ENCODE data around the gene GIMAP8. TPM values are rescaled to one million over a fixed set of nuclear protein-coding genes. Genes with fewer than 3 reads are reported as not detected.

Gene GIMAP8
- total RNA-seq, 2 experiments from 2014 or later, result 11.8 TPM

- Mint-ChIP-seq H3K9me3 (peaks cover 14% of the 10 kb centered on the region), H3K27me3 (no peaks in the 10 kb centered on the region), H3K4me1 (ENCODE audit: low read depth) (peaks cover 46% of the 10 kb centered on the region), H3K36me3 (peaks cover 12% of the 10 kb centered on the region), H3K27ac (no peak overlapping the region), H3K4me3 (no peak overlapping the region)
- ChIA-PET CTCF (interaction anchor here (5.6 kb wide), 1 partner anchor 311 kb away, joined by 80 read pairs; no protein-coding TSS in a partner anchor), POLR2A (no interaction called here)
- no peak for DNase-seq
- intact Hi-C loops (cut with micrococcal nuclease), result no loop called here
Measured at GRCh38 chr7:150443793-150444540, 6.5 kb upstream of the GIMAP8 start.

GRCh38 chr7:150444674-150445365, 5.6 kb upstream of the GIMAP8 start:
- ChIA-PET POLR2A (interaction anchor here (1.1 to 1.9 kb wide), 2 partner anchors 11 to 40 kb away, joined by 3 to 5 read pairs; no protein-coding TSS in a partner anchor), CTCF (interaction anchor here (5.6 kb wide), 1 partner anchor 310 kb away, joined by 80 read pairs; no protein-coding TSS in a partner anchor)
- Mint-ChIP-seq H3K4me1 (ENCODE audit: low read depth) (peaks cover 47% of the 10 kb centered on the region), H3K27me3 (no peaks in the 10 kb centered on the region), H3K4me3 (no peak overlapping the region), H3K9me3 (peaks cover 14% of the 10 kb centered on the region), H3K27ac (peak overlapping the region; percentile 30), H3K36me3 (peaks cover 12% of the 10 kb centered on the region)
- no peak for DNase-seq
- intact Hi-C loops (cut with micrococcal nuclease), result no loop called here

- intact Hi-C loops (cut with micrococcal nuclease), result no loop called here
- Mint-ChIP-seq H3K4me1 (ENCODE audit: low read depth) (peaks cover 43% of the 10 kb centered on the region), H3K9me3 (peaks cover 10% of the 10 kb centered on the region), H3K4me3 (no peak overlapping the region), H3K27ac (peak overlapping the region; percentile 78), H3K36me3 (peaks cover 11% of the 10 kb centered on the region), H3K27me3 (no peaks in the 10 kb centered on the region)
- CTCF ChIA-PET, result interaction anchor here (0.8 to 5.6 kb wide), 11 partner anchors 9 to 313 kb away, joined by 3 to 80 read pairs (median 4); partner anchors contain the start of gene GIMAP4
- DNase-seq, result peak; percentile 69
- POLR2A ChIA-PET, result interaction anchor here (1.0 to 2.0 kb wide), 10 partner anchors 35 to 308 kb away, joined by 3 to 10 read pairs (median 4); partner anchors contain the start of gene GIMAP2
Measured at GRCh38 chr7:150446288-150446938, 4.0 kb upstream of the GIMAP8 start.

GRCh38 chr7:150447966-150448788, 2.3 kb upstream of the GIMAP8 start:
- intact Hi-C loops (cut with micrococcal nuclease), result loop anchor here (1.0 to 2.0 kb wide), 6 partner anchors 63 to 307 kb away; partner anchors contain the start of gene GIMAP2
- Mint-ChIP-seq H3K27me3 (no peaks in the 10 kb centered on the region), H3K36me3 (peaks cover 11% of the 10 kb centered on the region), H3K27ac (peak overlapping the region; percentile 98), H3K9me3 (no peaks in the 10 kb centered on the region), H3K4me1 (ENCODE audit: low read depth) (peaks cover 43% of the 10 kb centered on the region), H3K4me3 (peak overlapping the region; percentile 97)
- POLR2A ChIA-PET, result interaction anchor here (0.6 to 4.8 kb wide), 15 partner anchors 33 to 308 kb away, joined by 3 to 78 read pairs (median 5); partner anchors contain the start of genes GIMAP1, GIMAP2, GIMAP4 and GIMAP7
- CTCF ChIA-PET, result interaction anchor here (0.6 to 5.6 kb wide), 45 partner anchors 10 to 667 kb away, joined by 3 to 80 read pairs (median 6); partner anchors contain the start of genes GIMAP1, GIMAP2, GIMAP4 and GIMAP5
- no peak for DNase-seq

- peaks cover 16% of the 10 kb centered on the region for H3K36me3 Mint-ChIP-seq
Measured at GRCh38 chr7:150448789-150449147, 1.7 kb upstream of the GIMAP8 start.

GRCh38 chr7:150449206-150449952, 1.1 kb upstream of the GIMAP8 start:
- peaks cover 54% of the 10 kb centered on the region for H3K4me1 Mint-ChIP-seq (ENCODE audit: low read depth)
- peak overlapping the region; percentile 98 for H3K27ac Mint-ChIP-seq
- POLR2A ChIA-PET, result interaction anchor here (0.6 to 4.8 kb wide), 15 partner anchors 32 to 306 kb away, joined by 3 to 78 read pairs (median 4); partner anchors contain the start of genes GIMAP1, GIMAP2, GIMAP4 and GIMAP6
- intact Hi-C loops (cut with micrococcal nuclease), result loop anchor here (2.0 kb wide), 3 partner anchors 171 to 283 kb away; partner anchors contain the start of gene GIMAP2
- peak; percentile 30 for DNase-seq
- no peaks in the 10 kb centered on the region for H3K9me3 Mint-ChIP-seq
- no peaks in the 10 kb centered on the region for H3K27me3 Mint-ChIP-seq
- peak overlapping the region; percentile 97 for H3K4me3 Mint-ChIP-seq
- peaks cover 22% of the 10 kb centered on the region for H3K36me3 Mint-ChIP-seq
- CTCF ChIA-PET, result interaction anchor here (0.6 to 5.6 kb wide), 57 partner anchors 9 to 329 kb away, joined by 3 to 80 read pairs (median 5); partner anchors contain the start of genes GIMAP1, GIMAP2, GIMAP4 and GIMAP5

More at GRCh38 chr7:150448789-150449147, 1.7 kb upstream of the GIMAP8 start:
- Mint-ChIP-seq H3K27ac (peak overlapping the region; percentile 98), H3K27me3 (no peaks in the 10 kb centered on the region), H3K4me3 (peak overlapping the region; percentile 97), H3K9me3 (no peaks in the 10 kb centered on the region), H3K4me1 (ENCODE audit: low read depth) (peaks cover 48% of the 10 kb centered on the region)
- POLR2A ChIA-PET, result interaction anchor here (0.6 to 4.8 kb wide), 14 partner anchors 33 to 307 kb away, joined by 3 to 78 read pairs (median 4); partner anchors contain the start of genes GIMAP1, GIMAP2, GIMAP4 and GIMAP7
- CTCF ChIA-PET, result interaction anchor here (0.6 to 5.6 kb wide), 54 partner anchors 8 to 330 kb away, joined by 3 to 80 read pairs (median 5); partner anchors contain the start of genes GIMAP1, GIMAP2, GIMAP4 and GIMAP5
- intact Hi-C loops (cut with micrococcal nuclease), result loop anchor here (1.0 to 2.0 kb wide), 6 partner anchors 63 to 307 kb away; partner anchors contain the start of gene GIMAP2
- peak; percentile 94 for DNase-seq

GRCh38 chr7:150451097-150451793, 815 bp downstream of the GIMAP8 start:
- Mint-ChIP-seq H3K4me3 (peak overlapping the region; percentile 97), H3K27me3 (no peaks in the 10 kb centered on the region), H3K27ac (peak overlapping the region; percentile 98), H3K36me3 (peaks cover 38% of the 10 kb centered on the region), H3K9me3 (peaks cover 14% of the 10 kb centered on the region), H3K4me1 (ENCODE audit: low read depth) (peaks cover 60% of the 10 kb centered on the region)
- POLR2A ChIA-PET, result interaction anchor here (0.5 to 5.1 kb wide), 22 partner anchors 9 to 304 kb away, joined by 3 to 78 read pairs (median 4); partner anchors contain the start of genes GIMAP1, GIMAP4, GIMAP5 and GIMAP6
- intact Hi-C loops (cut with micrococcal nuclease), result loop anchor here (1.0 to 2.0 kb wide), 3 partner anchors 30 to 63 kb away; partner anchors contain the start of gene GIMAP7
- CTCF ChIA-PET, result interaction anchor here (0.6 to 5.1 kb wide), 13 partner anchors 54 to 304 kb away, joined by 3 to 71 read pairs (median 5); partner anchors contain the start of genes GIMAP4, GIMAP6 and GIMAP7
- DNase-seq, result peak; percentile 86

- intact Hi-C loops (cut with micrococcal nuclease), result loop anchor here (1.0 to 2.0 kb wide), 3 partner anchors 29 to 62 kb away; partner anchors contain the start of gene GIMAP7
- H3K27ac Mint-ChIP-seq, result peak overlapping the region; percentile 98
- ChIA-PET POLR2A (interaction anchor here (0.5 to 5.1 kb wide), 22 partner anchors 9 to 303 kb away, joined by 3 to 78 read pairs (median 4); partner anchors contain the start of genes GIMAP4, GIMAP6 and GIMAP7), CTCF (interaction anchor here (0.7 to 5.1 kb wide), 12 partner anchors 53 to 304 kb away, joined by 3 to 71 read pairs (median 5); partner anchors contain the start of genes GIMAP4, GIMAP6 and GIMAP7)
- peak overlapping the region; percentile 97 for H3K4me3 Mint-ChIP-seq
- peaks cover 55% of the 10 kb centered on the region for H3K4me1 Mint-ChIP-seq (ENCODE audit: low read depth)
- peaks cover 41% of the 10 kb centered on the region for H3K36me3 Mint-ChIP-seq
- peaks cover 18% of the 10 kb centered on the region for H3K9me3 Mint-ChIP-seq
- H3K27me3 Mint-ChIP-seq, result no peaks in the 10 kb centered on the region
- peak; percentile 67 for DNase-seq
Measured at GRCh38 chr7:150451833-150452461, 1.5 kb downstream of the GIMAP8 start.

GRCh38 chr7:150453181-150453580, 2.8 kb downstream of the GIMAP8 start:
- Mint-ChIP-seq H3K36me3 (peaks cover 44% of the 10 kb centered on the region), H3K4me1 (ENCODE audit: low read depth) (peaks cover 51% of the 10 kb centered on the region), H3K9me3 (peaks cover 18% of the 10 kb centered on the region), H3K4me3 (peak overlapping the region; percentile 80), H3K27me3 (no peaks in the 10 kb centered on the region), H3K27ac (peak overlapping the region; percentile 90)
- POLR2A ChIA-PET, result interaction anchor here (0.6 to 5.1 kb wide), 7 partner anchors 30 to 285 kb away, joined by 3 to 78 read pairs (median 6); partner anchors contain the start of genes GIMAP4 and GIMAP7
- intact Hi-C loops (cut with micrococcal nuclease), result no loop called here
- CTCF ChIA-PET, result interaction anchor here (1.0 to 5.1 kb wide), 3 partner anchors 63 to 302 kb away, joined by 5 to 71 read pairs (median 24); partner anchors contain the start of genes GIMAP4 and GIMAP7
- peak; percentile 39 for DNase-seq
